ENCODE data around the gene WIZ.

The WIZ gene

DNA sequence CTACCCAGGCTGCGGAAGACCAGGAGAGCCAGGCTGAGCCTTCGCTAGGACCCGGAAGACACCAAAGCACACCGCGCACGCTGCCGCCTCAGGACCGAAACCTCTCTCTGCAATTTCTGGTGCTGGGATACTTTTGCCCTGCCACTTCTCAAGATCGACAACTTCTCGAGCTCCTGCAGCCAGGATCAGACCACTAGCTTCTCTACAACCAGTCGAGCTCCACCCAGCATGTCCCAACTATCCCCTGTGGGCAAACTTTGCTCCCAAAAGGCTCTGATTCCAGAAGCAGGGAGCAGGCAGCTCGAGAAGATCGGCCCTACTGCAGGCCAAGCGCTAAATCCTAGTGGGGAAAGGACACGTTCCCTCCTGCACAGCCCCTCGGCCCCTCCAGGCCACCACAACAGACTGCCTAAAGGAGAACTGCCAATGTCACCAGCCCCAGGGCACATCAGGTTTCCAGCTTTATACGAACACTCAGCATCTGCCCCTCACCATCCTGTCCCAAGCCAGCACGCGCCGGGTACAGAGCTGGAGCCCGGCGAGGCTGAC is 71.1 kb downstream of the WIZ start:
- no peak for DNase-seq (ENCODE audit: low read depth)
- peak overlapping the region; percentile 69 for H3K4me3 ChIP-seq (ENCODE audit: low read depth, low read length)
- TF ChIP-seq, protein P1, sequence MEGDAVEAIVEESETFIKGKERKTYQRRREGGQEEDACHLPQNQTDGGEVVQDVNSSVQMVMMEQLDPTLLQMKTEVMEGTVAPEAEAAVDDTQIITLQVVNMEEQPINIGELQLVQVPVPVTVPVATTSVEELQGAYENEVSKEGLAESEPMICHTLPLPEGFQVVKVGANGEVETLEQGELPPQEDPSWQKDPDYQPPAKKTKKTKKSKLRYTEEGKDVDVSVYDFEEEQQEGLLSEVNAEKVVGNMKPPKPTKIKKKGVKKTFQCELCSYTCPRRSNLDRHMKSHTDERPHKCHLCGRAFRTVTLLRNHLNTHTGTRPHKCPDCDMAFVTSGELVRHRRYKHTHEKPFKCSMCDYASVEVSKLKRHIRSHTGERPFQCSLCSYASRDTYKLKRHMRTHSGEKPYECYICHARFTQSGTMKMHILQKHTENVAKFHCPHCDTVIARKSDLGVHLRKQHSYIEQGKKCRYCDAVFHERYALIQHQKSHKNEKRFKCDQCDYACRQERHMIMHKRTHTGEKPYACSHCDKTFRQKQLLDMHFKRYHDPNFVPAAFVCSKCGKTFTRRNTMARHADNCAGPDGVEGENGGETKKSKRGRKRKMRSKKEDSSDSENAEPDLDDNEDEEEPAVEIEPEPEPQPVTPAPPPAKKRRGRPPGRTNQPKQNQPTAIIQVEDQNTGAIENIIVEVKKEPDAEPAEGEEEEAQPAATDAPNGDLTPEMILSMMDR (IDR thresholded peaks at IDR 0.05; ENCODE audit: control insufficient read depth, extremely low read depth, insufficient read depth), result no peak

DNA sequence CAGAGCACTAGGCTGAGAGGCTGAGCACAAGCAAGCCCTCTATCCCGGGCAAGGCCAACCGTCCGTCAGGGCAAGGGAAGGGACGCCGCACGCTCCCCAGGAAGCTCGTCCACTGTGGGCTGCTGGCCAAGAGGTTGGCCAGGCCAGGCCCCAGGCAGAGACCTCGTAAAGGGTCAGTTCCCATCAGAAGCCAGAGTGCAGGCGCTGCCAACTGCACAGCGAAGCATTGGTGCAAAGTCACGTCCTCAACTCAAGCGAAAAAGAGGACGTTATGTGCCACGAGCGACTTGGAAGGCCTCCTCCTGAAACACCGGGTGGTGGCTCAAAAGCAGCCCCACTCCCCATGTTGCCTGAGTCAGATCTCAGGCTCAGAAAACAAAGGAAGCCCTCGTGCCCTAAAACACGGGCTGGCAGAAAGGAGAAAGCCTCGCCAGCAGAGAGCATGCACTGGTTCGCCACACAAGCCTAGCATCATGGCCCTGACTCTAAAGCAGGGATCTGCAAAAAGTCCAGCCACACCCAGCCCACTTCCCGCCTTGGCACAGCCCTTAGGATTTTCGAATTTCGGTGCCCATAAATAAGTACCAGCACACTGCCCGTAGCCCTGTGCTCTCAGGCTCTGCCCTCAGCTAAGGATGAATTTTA is 74.8 kb downstream of the WIZ start:
- TF ChIP-seq, protein P1 (IDR thresholded peaks at IDR 0.05; ENCODE audit: control insufficient read depth, extremely low read depth, insufficient read depth), result no peak

DNA sequence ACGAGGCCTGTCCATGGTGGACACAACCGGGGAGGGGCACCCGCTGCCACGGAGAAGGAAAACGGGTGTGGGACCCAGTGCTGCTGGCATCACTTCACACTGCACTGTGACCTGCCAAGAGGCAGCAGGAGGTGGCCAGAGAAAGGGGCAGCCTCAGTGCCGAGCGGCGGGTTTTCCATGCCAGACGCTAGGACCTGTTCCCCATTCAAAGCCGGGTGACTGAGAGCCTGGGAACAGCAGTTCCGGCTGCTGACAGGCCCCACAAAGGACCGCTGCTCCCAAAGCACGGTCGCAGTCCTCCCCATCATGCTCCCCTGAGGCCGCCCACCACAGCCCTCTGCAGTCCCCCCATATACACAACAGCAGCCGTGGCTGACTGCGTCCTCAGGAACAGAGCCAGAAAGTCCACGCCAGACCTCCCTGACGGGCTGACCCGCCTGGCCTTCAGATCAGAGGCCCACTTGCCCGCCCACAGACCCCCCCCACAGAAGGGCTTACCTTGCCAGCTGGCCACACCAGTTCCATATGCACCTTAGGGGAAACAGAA is 75.6 kb downstream of the WIZ start:
- H3K4me3 ChIP-seq (ENCODE audit: low read depth, low read length), result peak overlapping the region; percentile 40
- DNase-seq (ENCODE audit: low read depth), result no peak
- TF ChIP-seq, protein P1 (IDR thresholded peaks at IDR 0.05; ENCODE audit: control insufficient read depth, extremely low read depth, insufficient read depth), result no peak

More for the DNA sequence above, 74.8 kb downstream of the WIZ start:
- DNase-seq (ENCODE audit: low read depth), result peak; percentile 58
- peak overlapping the region; percentile 40 for H3K4me3 ChIP-seq (ENCODE audit: low read depth, low read length)

DNA sequence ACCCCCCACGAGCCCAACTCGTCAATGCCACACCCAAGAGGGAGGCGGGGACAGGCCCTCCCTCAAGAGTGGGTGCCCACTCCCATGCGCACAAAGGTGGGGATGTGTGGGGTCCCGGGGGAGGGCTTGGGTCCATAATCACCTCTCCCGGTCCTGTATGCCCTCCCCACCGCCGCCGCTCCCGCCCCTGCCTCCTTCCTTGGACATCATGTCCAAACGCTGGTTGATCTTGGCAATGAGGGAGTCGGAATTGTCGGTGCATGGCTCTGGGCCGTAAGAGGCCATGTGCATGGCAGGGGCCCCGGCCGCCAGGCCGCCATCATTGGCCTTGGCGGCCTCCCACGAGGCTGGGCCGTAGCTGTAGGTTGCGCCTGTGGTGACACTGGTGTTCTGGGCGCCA is 76.1 kb downstream of the WIZ start:
- H3K4me3 ChIP-seq (ENCODE audit: low read depth, low read length), result no peak overlapping the region
- TF ChIP-seq, protein P1 (IDR thresholded peaks at IDR 0.05; ENCODE audit: control insufficient read depth, extremely low read depth, insufficient read depth), result no peak
- DNase-seq (ENCODE audit: low read depth), result no peak

DNA sequence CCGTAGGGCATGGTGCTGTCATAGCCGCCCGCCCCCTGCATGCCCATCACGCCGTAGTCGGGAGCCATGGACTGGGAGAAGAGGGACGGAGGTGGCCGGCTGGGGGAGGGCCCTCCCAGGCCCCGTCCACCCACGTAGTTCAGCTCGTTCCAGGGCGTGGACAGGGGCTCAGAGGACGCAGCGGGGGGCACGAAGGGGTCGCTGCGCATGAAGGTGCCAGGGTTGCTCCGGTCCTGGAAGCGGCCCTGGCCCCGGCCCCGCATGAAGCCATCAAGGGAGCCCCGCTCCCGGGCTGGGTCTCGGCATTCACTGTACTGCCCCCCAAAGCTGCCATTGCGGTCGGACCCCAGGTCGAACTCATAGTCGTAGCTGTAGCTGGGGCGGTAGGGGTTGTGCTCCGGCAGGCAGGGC is 76.9 kb downstream of the WIZ start:
- H3K4me3 ChIP-seq (ENCODE audit: low read depth, low read length), result no peak overlapping the region
- no peak for DNase-seq (ENCODE audit: low read depth)
- TF ChIP-seq, protein P1 (IDR thresholded peaks at IDR 0.05; ENCODE audit: control insufficient read depth, extremely low read depth, insufficient read depth), result no peak

DNA sequence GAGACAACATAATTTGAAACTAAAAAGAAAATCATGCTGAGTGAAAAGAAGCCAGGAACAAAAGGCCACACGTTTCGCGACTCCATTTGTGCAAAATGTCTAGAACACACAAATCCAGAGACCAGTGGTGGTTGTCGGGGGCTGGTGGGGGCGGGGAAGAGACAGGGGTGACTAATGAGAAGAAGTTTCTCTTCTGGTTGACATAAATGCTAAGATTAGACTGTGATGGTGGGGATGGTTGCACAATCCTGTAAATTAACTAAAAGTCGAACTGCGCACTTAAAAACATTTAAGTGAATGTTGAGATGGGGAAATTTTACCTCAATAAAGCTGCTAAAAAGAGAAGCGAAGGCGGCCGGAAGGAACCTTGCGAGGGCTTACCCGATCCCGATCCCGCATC is 77.3 kb downstream of the WIZ start:
- TF ChIP-seq, protein P1 (IDR thresholded peaks at IDR 0.05; ENCODE audit: control insufficient read depth, extremely low read depth, insufficient read depth), result no peak
- no peak for DNase-seq (ENCODE audit: low read depth)
- H3K4me3 ChIP-seq (ENCODE audit: low read depth, low read length), result no peak overlapping the region

Data from LNCaP clone FGC (cell line).